HL-60 (cell line): ENCODE data around the gene ABCF2.

Experiments
- DNase-seq, 2 experiments: peaks; one replicate each; pipeline ENCODE4 v3.0.0-alpha.2; 2010 to 2020; ENCODE audit warnings: low read depth in 1 of 2, low spot score in 1 of 2
- H3K27ac ChIP-seq: fragments of 250-450 bp; sonication (Bioruptor Pico); replicated peaks from 2 replicates; pipeline ENCODE4 v1.5.1; 2020; ENCODE audit warnings: mild to moderate bottlenecking, moderate library complexity
- H3K27me3 ChIP-seq: fragments of 250-450 bp; sonication (Bioruptor Pico); 2 replicates; pipeline ENCODE4 v1.5.1; 2021; ENCODE audit warnings: mild to moderate bottlenecking, moderate library complexity; ENCODE audit not compliant: insufficient read depth, poor library complexity, severe bottlenecking
- H3K4me3 ChIP-seq: replicated peaks from 2 replicates; pipeline ENCODE4 v1.5.1; 2011; ENCODE audit warnings: mild to moderate bottlenecking, control low read depth, low read length; ENCODE audit not compliant: insufficient read depth
- GABPA ChIP-seq: IDR thresholded peaks from 2 replicates; pipeline ENCODE4 v1.6.1; 2012; ENCODE audit warnings: low read depth
- POLR2AphosphoS5 ChIP-seq: IDR thresholded peaks from 2 replicates; pipeline ENCODE4 v1.6.1; 2012; ENCODE audit warnings: low read depth
- SPI1 ChIP-seq: IDR thresholded peaks from 2 replicates; pipeline ENCODE4 v1.6.1; 2012; ENCODE audit warnings: low read depth, mild to moderate bottlenecking, borderline replicate concordance
- TF ChIP-seq, protein P1 (sequence below): IDR thresholded peaks from 2 replicates; pipeline ENCODE4 v1.6.1; 2012; ENCODE audit warnings: low read depth; ENCODE audit not compliant: insufficient replicate concordance
- TF ChIP-seq, protein P2 (sequence below): IDR thresholded peaks from one replicate; pipeline ENCODE4 v1.5.1; 2011; ENCODE audit warnings: low read length, control low read depth, inconsistent platforms; ENCODE audit not compliant: insufficient read depth

Gene ABCF2

DNA sequence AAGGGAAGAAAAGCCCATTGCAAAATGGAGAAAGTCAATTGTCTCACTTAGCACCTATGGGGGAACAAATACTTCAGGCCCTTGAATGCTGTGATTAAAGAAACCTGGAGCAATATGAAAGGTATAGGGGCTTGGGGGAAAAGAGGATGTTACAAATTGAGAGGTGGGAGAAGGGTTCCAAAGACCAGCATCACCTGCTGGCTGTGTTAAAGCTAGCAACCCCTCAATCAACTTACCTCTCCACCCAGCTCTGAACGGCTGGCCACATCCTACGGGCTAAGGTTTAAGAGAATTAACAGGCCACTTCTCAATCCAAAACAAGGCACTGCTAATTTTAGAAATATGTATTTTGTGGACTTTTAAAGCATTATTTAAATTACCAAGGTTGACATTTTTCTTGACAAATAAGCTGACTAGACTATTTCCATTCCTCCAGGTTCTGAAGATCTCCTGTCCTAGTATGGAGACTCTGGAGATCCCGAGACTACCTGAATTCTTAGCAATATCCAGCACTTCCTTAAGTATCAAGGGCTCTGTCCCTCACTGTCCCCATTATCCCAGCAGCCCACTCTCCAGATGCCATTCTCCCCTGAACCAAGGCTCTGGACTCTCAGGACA, 15.7 kb downstream of the ABCF2 start:
- H3K27me3 ChIP-seq: no peaks in the 10 kb centered on the region
- no peak for TF ChIP-seq POLR2AphosphoS5
- TF ChIP-seq SPI1: no peak
- DNase-seq: no peak
- H3K27ac ChIP-seq: no peak overlapping the region
- H3K4me3 ChIP-seq: no peak overlapping the region

DNA sequence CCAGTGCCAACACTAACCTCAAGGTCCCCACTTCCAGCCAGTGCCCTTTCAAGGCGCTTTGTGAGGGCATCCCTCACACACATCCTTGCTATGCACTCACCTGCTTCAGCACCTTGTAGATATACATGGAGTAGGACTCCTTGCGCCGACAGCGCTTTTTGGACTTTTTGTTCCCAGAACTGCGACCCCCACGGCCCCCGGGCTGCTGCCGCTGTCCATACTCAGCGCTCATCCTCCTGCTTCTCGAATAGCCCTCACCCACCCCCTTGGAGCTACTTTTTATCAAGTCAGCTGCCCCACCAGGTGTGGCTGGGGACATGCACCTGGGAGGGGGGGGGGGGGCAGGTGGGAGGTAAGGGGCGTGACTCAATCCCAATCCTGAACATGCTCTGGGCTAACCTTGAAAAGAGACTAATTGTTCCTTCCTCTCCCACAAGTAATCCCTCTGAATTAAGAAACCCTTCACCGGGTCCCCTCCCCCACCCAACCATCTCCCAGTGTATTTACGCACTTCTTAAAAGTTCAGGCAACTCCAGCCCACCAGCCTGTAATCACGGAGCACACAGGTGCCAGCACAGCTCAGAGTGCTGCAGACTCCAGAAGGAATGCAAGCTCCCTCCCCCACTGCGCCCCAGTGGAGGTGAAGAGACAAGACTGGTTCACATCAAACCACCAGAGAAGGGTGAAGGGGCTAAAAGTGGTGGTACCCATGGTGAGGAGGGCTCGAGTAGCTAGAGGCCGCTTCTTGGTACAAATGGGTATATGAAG, 16.7 kb downstream of the ABCF2 start, which contains the start of gene H2BK1:
Gene H2BK1 (minus strand): TSS at position 402 of the 768 bp plus-strand sequence. CDS start 170 bp downstream, at position 232.
- TF ChIP-seq, protein P1, sequence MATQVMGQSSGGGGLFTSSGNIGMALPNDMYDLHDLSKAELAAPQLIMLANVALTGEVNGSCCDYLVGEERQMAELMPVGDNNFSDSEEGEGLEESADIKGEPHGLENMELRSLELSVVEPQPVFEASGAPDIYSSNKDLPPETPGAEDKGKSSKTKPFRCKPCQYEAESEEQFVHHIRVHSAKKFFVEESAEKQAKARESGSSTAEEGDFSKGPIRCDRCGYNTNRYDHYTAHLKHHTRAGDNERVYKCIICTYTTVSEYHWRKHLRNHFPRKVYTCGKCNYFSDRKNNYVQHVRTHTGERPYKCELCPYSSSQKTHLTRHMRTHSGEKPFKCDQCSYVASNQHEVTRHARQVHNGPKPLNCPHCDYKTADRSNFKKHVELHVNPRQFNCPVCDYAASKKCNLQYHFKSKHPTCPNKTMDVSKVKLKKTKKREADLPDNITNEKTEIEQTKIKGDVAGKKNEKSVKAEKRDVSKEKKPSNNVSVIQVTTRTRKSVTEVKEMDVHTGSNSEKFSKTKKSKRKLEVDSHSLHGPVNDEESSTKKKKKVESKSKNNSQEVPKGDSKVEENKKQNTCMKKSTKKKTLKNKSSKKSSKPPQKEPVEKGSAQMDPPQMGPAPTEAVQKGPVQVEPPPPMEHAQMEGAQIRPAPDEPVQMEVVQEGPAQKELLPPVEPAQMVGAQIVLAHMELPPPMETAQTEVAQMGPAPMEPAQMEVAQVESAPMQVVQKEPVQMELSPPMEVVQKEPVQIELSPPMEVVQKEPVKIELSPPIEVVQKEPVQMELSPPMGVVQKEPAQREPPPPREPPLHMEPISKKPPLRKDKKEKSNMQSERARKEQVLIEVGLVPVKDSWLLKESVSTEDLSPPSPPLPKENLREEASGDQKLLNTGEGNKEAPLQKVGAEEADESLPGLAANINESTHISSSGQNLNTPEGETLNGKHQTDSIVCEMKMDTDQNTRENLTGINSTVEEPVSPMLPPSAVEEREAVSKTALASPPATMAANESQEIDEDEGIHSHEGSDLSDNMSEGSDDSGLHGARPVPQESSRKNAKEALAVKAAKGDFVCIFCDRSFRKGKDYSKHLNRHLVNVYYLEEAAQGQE: no peak
- no peak for TF ChIP-seq SPI1
- TF ChIP-seq, protein P2, sequence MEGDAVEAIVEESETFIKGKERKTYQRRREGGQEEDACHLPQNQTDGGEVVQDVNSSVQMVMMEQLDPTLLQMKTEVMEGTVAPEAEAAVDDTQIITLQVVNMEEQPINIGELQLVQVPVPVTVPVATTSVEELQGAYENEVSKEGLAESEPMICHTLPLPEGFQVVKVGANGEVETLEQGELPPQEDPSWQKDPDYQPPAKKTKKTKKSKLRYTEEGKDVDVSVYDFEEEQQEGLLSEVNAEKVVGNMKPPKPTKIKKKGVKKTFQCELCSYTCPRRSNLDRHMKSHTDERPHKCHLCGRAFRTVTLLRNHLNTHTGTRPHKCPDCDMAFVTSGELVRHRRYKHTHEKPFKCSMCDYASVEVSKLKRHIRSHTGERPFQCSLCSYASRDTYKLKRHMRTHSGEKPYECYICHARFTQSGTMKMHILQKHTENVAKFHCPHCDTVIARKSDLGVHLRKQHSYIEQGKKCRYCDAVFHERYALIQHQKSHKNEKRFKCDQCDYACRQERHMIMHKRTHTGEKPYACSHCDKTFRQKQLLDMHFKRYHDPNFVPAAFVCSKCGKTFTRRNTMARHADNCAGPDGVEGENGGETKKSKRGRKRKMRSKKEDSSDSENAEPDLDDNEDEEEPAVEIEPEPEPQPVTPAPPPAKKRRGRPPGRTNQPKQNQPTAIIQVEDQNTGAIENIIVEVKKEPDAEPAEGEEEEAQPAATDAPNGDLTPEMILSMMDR: no peak
- no peak for TF ChIP-seq POLR2AphosphoS5
- no peak for TF ChIP-seq GABPA
- Histone ChIP-seq H3K27me3 (no peaks in the 10 kb centered on the region), H3K27ac (no peak within 1 kb of the TSS), H3K4me3 (no peak within 1 kb of the TSS)
- no peak for DNase-seq

DNA sequence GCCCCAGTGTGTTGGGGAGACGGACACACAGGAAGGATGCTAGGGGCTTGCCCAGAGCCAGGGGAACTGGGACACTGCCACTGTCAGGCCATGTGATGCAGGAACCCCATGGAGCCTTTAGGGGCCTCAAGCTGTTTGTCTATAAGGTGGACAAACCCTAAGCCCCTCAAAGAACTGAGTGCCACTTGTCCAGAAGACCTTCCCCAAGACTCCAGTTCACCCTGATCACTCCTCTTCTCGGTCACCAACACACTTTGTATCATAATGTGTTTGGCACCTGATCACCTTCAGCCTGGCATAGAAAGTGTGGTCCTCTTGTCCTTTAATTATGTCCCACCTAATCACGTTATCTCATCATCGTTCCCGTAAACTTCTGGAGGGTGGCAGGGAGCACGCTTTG, 17.4 kb downstream of the ABCF2 start:
- H3K27me3 ChIP-seq: no peaks in the 10 kb centered on the region
- DNase-seq: no peak
- TF ChIP-seq, protein P2: no peak
- TF ChIP-seq, protein P1: no peak
- no peak overlapping the region for H3K4me3 ChIP-seq
- no peak overlapping the region for H3K27ac ChIP-seq

DNA sequence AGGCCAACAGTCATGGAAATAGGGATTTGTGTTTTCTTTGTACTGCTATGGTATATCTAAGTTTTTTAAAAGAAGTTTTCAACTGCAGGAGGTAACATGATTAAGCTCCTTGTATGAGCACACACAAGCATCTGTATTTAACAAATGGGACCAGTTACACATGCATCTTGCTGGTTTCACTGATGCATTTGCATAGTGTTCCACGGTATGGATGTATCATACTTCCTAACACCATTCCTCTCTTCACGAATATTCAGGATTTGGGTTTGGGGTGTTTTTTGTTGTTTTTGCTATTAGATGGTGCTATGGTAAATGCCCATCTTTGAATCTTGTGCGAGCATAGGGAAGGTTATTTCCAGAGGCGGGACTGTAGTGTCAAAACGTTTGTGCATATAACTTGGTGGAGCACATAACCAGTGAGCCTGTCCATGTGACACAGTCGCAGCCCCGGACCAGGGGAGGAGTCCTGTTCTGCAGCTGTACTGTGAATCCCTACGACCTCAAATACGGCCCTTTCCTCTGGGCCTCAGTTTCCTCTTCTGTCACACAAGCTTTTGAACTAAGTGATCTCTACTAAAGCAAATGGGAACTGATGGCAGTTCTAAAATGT, 18.6 kb downstream of the ABCF2 start:
- Histone ChIP-seq H3K4me3 (no peak overlapping the region), H3K27ac (no peak overlapping the region), H3K27me3 (peaks cover 3% of the 10 kb centered on the region)
- TF ChIP-seq, protein P2: no peak
- TF ChIP-seq GABPA: no peak
- no peak for TF ChIP-seq SPI1
- TF ChIP-seq, protein P1: no peak
- TF ChIP-seq POLR2AphosphoS5: no peak
- DNase-seq: no peak
